A673 (cell line): ENCODE data around the gene HOXA3. TPM values are rescaled to one million over a fixed set of nuclear protein-coding genes. Genes with fewer than 3 reads are reported as not detected.

ENCODE experiments used
- BruUV-seq: library from RNA; stranded (reverse); fragments of 400-500 nt; replicated peaks from 2 replicates; lab custom pipeline; 2021; lab: Mats Ljungman, UMichigan
- CTCF ChIA-PET: fragments of 300-600 bp; sonication (Branson Sonifier 250); formaldehyde crosslinking; loops from one replicate; lab custom pipeline; 2022; ENCODE audit warnings: antibody characterized with exemption; lab: Charles Lee
- POLR2A ChIA-PET: fragments of 300-600 bp; sonication (Branson Sonifier 250); formaldehyde crosslinking; loops from one replicate; lab custom pipeline; 2022; ENCODE audit warnings: antibody characterized with exemption; ENCODE audit not compliant: low non-redundant PET; lab: Charles Lee
- DNase-seq: peaks from one replicate; pipeline ENCODE4 v3.0.0-alpha.2; 2015; ENCODE audit warnings: low spot score
- H3K27ac ChIP-seq: fragments of 200-600 bp; sonication (generic); 2 replicates; pipeline ENCODE4 v1.5.1; 2016; ENCODE audit warnings: mixed run types, low read depth, mild to moderate bottlenecking, mixed read lengths, antibody characterized with exemption, low read length; ENCODE audit not compliant: poor library complexity, severe bottlenecking
- H3K27me3 ChIP-seq: fragments of 200-600 bp; sonication (generic); replicated peaks from 2 replicates; pipeline ENCODE4 v1.6.1; 2017; ENCODE audit warnings: mixed run types, low read depth, mild to moderate bottlenecking, mixed read lengths, antibody characterized with exemption, low read length; ENCODE audit not compliant: insufficient read depth, poor library complexity
- H3K36me3 ChIP-seq: fragments of 200-600 bp; sonication (generic); 2 replicates; pipeline ENCODE4 v1.6.1; 2016; ENCODE audit warnings: mixed run types, mild to moderate bottlenecking, mixed read lengths, antibody characterized with exemption, low read length; ENCODE audit not compliant: insufficient read depth, poor library complexity, severe bottlenecking
- H3K4me1 ChIP-seq: fragments of 200-600 bp; sonication (generic); 2 replicates; pipeline ENCODE4 v1.6.1; 2017; ENCODE audit warnings: mixed run types, mild to moderate bottlenecking, mixed read lengths, antibody characterized with exemption, low read length; ENCODE audit not compliant: insufficient read depth, poor library complexity, severe bottlenecking
- H3K4me3 ChIP-seq: fragments of 200-600 bp; sonication (generic); 2 replicates; pipeline ENCODE4 v1.5.1; 2016; ENCODE audit warnings: low read depth, mixed run types, mild to moderate bottlenecking, mixed read lengths, low read length; ENCODE audit not compliant: poor library complexity, severe bottlenecking
- H3K9me3 ChIP-seq: fragments of 200-600 bp; sonication (generic); 2 replicates; pipeline ENCODE4 v1.6.1; 2016; ENCODE audit warnings: mixed run types, low read depth, mild to moderate bottlenecking, mixed read lengths, antibody characterized with exemption, low read length; ENCODE audit not compliant: poor library complexity, severe bottlenecking
- CTCF ChIP-seq: fragments of 300-800, 200-600 bp; sonication (generic); conservative IDR thresholded peaks from 2 replicates; pipeline ENCODE4 v1.5.1; 2017; ENCODE audit warnings: low read depth, mild to moderate bottlenecking, antibody characterized with exemption, low read length, moderate library complexity, mixed read lengths
- EZH2 ChIP-seq: fragments of 200-600 bp; sonication (generic); IDR thresholded peaks from 2 replicates; pipeline ENCODE4 v1.6.1; 2017; ENCODE audit warnings: borderline replicate concordance, low read depth, mild to moderate bottlenecking, mixed read lengths, antibody characterized with exemption, low read length; ENCODE audit not compliant: poor library complexity, severe bottlenecking
- intact Hi-C: fragments of 100-400 bp; cut with micrococcal nuclease; formaldehyde crosslinking; loops from one replicate; pipeline ENCODE4 v1.10.0; 2022; ENCODE audit not compliant: unreplicated experiment
- total RNA-seq: library from RNA; stranded (reverse); gene quantifications from 2 replicates; pipeline ENCODE4 v1.2.3, GENCODE V29; 2021

HOXA3 gene
- total RNA-seq, 1 experiment from 2014 or later = not detected

GRCh38 chr7:27161214-27161720, 8.9 kb upstream of the HOXA3 start:
- CTCF ChIA-PET = interaction anchor here (0.6 to 1.7 kb wide), 10 partner anchors 11 to 793 kb away, joined by 3 to 14 read pairs (median 5); partner anchors contain the start of gene HOXA5
- no peaks in the 10 kb centered on the region for H3K4me1 ChIP-seq
- TF ChIP-seq CTCF = no peak
- no peak for TF ChIP-seq EZH2
- H3K4me3 ChIP-seq = peak overlapping the region; percentile 50
- POLR2A ChIA-PET = no interaction called here
- intact Hi-C loops = loop anchor here (2.0 to 10.0 kb wide), 3 partner anchors 478 to 1266 kb away; no protein-coding TSS in a partner anchor
- no peaks in the 10 kb centered on the region for H3K9me3 ChIP-seq
- peaks cover 61% of the 10 kb centered on the region for H3K27me3 ChIP-seq
- no peaks in the 10 kb centered on the region for H3K36me3 ChIP-seq
- no TSS peak for BruUV-seq
- no peak overlapping the region for H3K27ac ChIP-seq
- DNase-seq = no peak

DNA sequence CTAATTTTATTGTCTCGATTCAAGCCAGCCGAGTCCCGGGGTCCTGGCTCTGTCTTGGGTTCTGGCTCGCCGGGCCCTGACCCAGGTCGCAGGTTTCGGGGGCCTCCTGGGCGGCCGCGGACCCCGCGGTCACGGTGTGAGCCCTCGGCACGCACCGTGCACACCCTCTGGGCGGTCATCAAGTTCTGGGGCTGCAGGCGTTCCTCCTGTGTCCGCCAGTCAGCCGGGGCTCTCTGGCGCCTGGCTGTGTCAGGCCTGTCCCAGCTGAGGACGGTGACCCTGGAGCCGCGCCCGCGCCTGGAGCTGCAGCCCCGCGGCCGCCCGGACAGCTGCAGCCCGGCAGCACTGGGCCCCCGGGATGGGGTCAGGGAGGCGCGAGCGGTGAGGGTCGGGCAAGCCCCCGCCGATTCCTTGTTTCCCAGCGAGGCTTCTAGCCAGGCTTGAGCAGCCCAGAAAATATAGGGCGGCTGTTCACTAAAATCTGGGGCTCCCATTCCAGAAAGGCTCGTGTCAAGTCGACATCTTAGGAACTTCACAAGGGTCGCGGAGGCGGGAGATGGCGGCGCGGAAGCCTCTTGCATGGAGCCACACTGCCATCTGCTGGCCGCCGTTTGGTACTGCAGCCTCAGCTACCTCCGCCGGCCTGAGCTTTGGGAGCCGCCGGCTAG, 8.3 kb upstream of the HOXA3 start:
- no peak overlapping the region for H3K27ac ChIP-seq

DNA sequence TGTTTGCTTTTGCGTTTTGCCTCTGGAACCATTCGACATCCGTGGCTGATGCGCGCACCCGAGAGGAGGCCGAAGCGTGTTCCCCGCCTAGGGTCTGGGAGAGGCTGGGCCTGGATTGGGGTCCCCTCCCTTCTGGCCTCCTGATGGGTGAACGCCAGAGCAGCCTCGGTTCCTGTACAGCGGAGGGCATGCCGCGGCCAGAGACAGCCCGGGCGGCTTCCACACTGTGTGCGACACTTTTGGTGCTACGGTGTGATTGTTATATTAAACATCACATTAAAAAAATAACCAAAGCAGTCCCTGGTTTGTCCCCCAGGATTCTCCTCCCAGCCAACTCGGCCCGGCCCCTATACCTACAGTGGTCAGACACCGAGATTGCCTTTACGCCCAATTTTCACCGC, 7.8 kb upstream of the HOXA3 start:
- H3K4me1 ChIP-seq = peaks cover 7% of the 10 kb centered on the region
- TF ChIP-seq CTCF = no peak
- TF ChIP-seq EZH2 = no peak
- DNase-seq = no peak
- no peak overlapping the region for H3K27ac ChIP-seq
- H3K4me3 ChIP-seq = peak overlapping the region; percentile 50
- BruUV-seq = no TSS peak
- no peaks in the 10 kb centered on the region for H3K36me3 ChIP-seq
- H3K27me3 ChIP-seq = peaks cover 61% of the 10 kb centered on the region
- POLR2A ChIA-PET = no interaction called here
- no peaks in the 10 kb centered on the region for H3K9me3 ChIP-seq
- intact Hi-C loops = loop anchor here (2.0 to 10.0 kb wide), 3 partner anchors 477 to 1265 kb away; no protein-coding TSS in a partner anchor
- CTCF ChIA-PET = interaction anchor here (1.7 kb wide), 1 partner anchor 478 kb away, joined by 9 read pairs; no protein-coding TSS in a partner anchor

More for the DNA sequence above, 8.3 kb upstream of the HOXA3 start:
- CTCF ChIA-PET = interaction anchor here (0.6 to 1.7 kb wide), 10 partner anchors 10 to 792 kb away, joined by 3 to 14 read pairs (median 5); partner anchors contain the start of gene HOXA5
- TF ChIP-seq CTCF (peak; percentile 96), EZH2 (no peak)
- H3K4me1 ChIP-seq = peaks cover 4% of the 10 kb centered on the region
- POLR2A ChIA-PET = no interaction called here
- H3K9me3 ChIP-seq = no peaks in the 10 kb centered on the region
- no TSS peak for BruUV-seq
- no peaks in the 10 kb centered on the region for H3K36me3 ChIP-seq
- H3K4me3 ChIP-seq = peak overlapping the region; percentile 50
- peaks cover 61% of the 10 kb centered on the region for H3K27me3 ChIP-seq
- DNase-seq = peak; percentile 87
- intact Hi-C loops = loop anchor here (2.0 to 10.0 kb wide), 3 partner anchors 478 to 1266 kb away; no protein-coding TSS in a partner anchor
